Endodermal cell (in vitro differentiated cells): Measurements from ENCODE around the gene ERGIC1. TPM values are rescaled to one million over a fixed set of nuclear protein-coding genes. Genes with fewer than 3 reads are reported as not detected.
A peak's percentile ranks its signal among the peaks of the same experiment; 100 is the strongest.

Experiments
- DNase-seq: peaks from one replicate; pipeline ENCODE4 v3.0.0-alpha.2; 2017
- H3K27ac ChIP-seq: 2 replicates; pipeline ENCODE4 v1.5.1; 2013; ENCODE audit warnings: mild to moderate bottlenecking, low read depth, low read length, moderate library complexity
- H3K27me3 ChIP-seq: 2 replicates; pipeline ENCODE4 v1.6.1; 2013; ENCODE audit warnings: mild to moderate bottlenecking, low read length, moderate library complexity; ENCODE audit not compliant: insufficient read depth, control insufficient read depth, poor library complexity, severe bottlenecking
- H3K36me3 ChIP-seq: 2 replicates; pipeline ENCODE4 v1.7.0; 2013; ENCODE audit warnings: mild to moderate bottlenecking, low read length, moderate library complexity; ENCODE audit not compliant: control insufficient read depth, insufficient read depth
- H3K4me1 ChIP-seq: one replicate; pipeline ENCODE4 v1.7.0; 2013; ENCODE audit warnings: low read length; ENCODE audit not compliant: control insufficient read depth, insufficient read depth
- H3K4me3 ChIP-seq: 2 replicates; pipeline ENCODE4 v1.5.1; 2013; ENCODE audit warnings: mild to moderate bottlenecking, low read length, moderate library complexity
- H3K9ac ChIP-seq: 2 replicates; pipeline ENCODE4 v1.6.1; 2013; ENCODE audit warnings: mild to moderate bottlenecking, low read length, moderate library complexity; ENCODE audit not compliant: poor library complexity, severe bottlenecking; ENCODE audit errors: extremely low read depth
- H3K9me3 ChIP-seq: 2 replicates; pipeline ENCODE4 v1.6.1; 2013; ENCODE audit warnings: mild to moderate bottlenecking, low read length, moderate library complexity; ENCODE audit not compliant: control insufficient read depth
- H3K27ac Mint-ChIP-seq: 2 replicates; pipeline ENCODE4 v1.8.0; 2020; ENCODE audit warnings: mixed read lengths
- H3K27me3 Mint-ChIP-seq: 2 replicates; pipeline ENCODE4 v1.8.0; 2021; ENCODE audit warnings: mild to moderate bottlenecking, mixed read lengths; ENCODE audit not compliant: insufficient read depth
- H3K36me3 Mint-ChIP-seq: 2 replicates; pipeline ENCODE4 v1.8.0; 2020; ENCODE audit warnings: low read depth, mixed read lengths
- H3K4me1 Mint-ChIP-seq: 2 replicates; pipeline ENCODE4 v1.8.0; 2020; ENCODE audit warnings: mixed read lengths
- H3K4me3 Mint-ChIP-seq: 2 replicates; pipeline ENCODE4 v1.8.0; 2020; ENCODE audit warnings: mild to moderate bottlenecking, moderate library complexity, mixed read lengths
- H3K9me3 Mint-ChIP-seq: 2 replicates; pipeline ENCODE4 v1.8.0; 2020; ENCODE audit warnings: mild to moderate bottlenecking, mixed read lengths
- WGBS, 2 experiments: methylation state at CpG; one replicate each; pipeline versions ENCODE4 v1.1.5 to v1.1.7; 2013; ENCODE audit warnings: missing lambda C conversion rate in 2 of 2, mixed read lengths in 1 of 2; ENCODE audit not compliant: insufficient coverage in 1 of 2, insufficient read length in 1 of 2; 5-methylcytosine and 5-hydroxymethylcytosine counted together
- total RNA-seq, 2 donors: library from RNA; stranded (reverse); fragmentation: NEBNext Ultra II Directional in 1 of 2; extraction: Animal tissue kit (Norgen Biotek cat#: 25700) in 1 of 2; gene quantifications; 2 replicates in 1 of 2; 3 replicates in 1 of 2; pipeline ENCODE4 v1.2.1, GENCODE V29; 2021
- TF ChIP-seq, protein P1 (sequence below): fragments of 200-600 bp; sonication (generic); conservative IDR thresholded peaks from 2 replicates; pipeline ENCODE4 v1.5.0; 2021; ENCODE audit warnings: antibody characterized with exemption, mild to moderate bottlenecking

ERGIC1 gene
- total RNA-seq, 2 donors from 2014 or later = 81.9 to 94.8 TPM

DNA sequence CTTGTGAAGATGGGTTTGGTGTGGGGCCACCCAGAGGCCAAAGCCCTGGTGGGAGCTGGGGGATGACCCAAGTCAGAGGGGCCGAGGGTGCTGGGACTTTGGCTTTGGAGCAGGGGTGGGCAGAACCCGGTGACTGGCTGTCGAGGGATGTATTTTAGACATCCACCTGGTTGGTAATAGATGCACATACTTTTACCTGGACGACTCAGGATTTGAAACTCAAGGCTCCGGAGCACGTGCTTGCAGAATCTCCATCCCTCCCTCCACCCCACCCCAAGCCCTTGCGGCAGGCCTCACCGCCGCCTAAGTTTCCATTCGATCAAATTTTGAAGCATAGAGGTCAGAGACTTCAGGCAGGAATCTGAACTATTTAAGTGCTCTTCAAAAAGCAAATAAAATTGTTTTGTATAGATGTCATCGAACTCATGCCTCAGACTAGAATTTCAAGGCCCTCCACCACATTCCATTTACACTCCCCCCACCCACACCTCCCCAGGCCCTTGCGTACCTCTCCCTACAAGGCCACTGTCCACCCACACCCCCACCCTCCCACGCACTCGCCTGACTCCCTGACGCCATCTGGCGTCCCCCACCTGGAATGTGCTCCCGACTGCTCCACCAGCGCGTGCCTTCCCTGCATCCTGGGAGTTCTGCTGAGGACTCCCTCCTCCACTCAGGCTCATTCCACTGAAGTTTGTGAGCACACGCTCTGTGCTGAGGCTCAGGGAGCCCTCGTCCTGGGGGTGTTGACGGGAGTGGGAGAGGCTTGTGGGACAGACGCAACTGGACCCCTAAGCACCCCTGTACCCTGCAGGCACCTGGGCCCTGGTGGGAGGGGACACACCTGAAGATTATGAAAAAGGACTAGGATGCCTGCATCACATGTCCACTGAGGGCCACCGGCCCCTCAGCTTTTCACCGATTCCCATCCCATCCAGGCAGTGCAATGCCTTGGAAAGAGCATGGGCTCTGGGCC is 68.7 kb downstream of the ERGIC1 start:
- Histone ChIP-seq H3K36me3 (peaks cover 40% of the 10 kb centered on the region), H3K4me1 (peaks cover 10% of the 10 kb centered on the region), H3K27me3 (no peaks in the 10 kb centered on the region), H3K9me3 (no peaks in the 10 kb centered on the region), H3K4me3 (no peak overlapping the region), H3K9ac (no peak overlapping the region), H3K27ac (peak overlapping the region; percentile 17)
- Mint-ChIP-seq H3K4me3 (no peak overlapping the region), H3K36me3 (peaks cover 33% of the 10 kb centered on the region), H3K4me1 (peaks cover 30% of the 10 kb centered on the region), H3K27ac (peak overlapping the region; percentile 86), H3K27me3 (peaks cover 1% of the 10 kb centered on the region), H3K9me3 (no peaks in the 10 kb centered on the region)
- WGBS, 2 experiments = 79% methylated on average over 13 to 25 of the region's 25 CpGs
- peak; percentile 81 for DNase-seq
- TF ChIP-seq, protein P1, sequence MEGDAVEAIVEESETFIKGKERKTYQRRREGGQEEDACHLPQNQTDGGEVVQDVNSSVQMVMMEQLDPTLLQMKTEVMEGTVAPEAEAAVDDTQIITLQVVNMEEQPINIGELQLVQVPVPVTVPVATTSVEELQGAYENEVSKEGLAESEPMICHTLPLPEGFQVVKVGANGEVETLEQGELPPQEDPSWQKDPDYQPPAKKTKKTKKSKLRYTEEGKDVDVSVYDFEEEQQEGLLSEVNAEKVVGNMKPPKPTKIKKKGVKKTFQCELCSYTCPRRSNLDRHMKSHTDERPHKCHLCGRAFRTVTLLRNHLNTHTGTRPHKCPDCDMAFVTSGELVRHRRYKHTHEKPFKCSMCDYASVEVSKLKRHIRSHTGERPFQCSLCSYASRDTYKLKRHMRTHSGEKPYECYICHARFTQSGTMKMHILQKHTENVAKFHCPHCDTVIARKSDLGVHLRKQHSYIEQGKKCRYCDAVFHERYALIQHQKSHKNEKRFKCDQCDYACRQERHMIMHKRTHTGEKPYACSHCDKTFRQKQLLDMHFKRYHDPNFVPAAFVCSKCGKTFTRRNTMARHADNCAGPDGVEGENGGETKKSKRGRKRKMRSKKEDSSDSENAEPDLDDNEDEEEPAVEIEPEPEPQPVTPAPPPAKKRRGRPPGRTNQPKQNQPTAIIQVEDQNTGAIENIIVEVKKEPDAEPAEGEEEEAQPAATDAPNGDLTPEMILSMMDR = peak; percentile 69

DNA sequence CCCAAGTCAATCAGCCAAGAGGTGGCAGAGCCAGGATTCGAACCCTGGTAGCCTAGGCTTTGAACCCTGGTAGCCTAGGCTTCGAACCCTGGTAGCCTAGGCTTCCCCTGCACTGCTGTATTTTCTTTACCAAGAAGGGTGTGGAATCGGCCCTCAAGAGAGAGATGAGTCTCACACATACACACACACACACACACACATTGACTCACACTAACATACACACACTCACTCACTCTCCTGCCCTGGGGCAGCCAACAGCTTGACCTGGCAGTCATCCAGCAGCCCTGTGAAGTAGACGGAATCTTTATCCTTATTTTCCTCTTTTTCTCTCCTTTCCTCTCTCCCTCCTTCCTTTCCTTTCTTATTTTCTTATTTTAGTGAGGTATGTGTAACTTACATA is 69.7 kb downstream of the ERGIC1 start:
- H3K9me3 ChIP-seq = no peaks in the 10 kb centered on the region
- H3K4me3 Mint-ChIP-seq = no peak overlapping the region
- H3K27me3 ChIP-seq = no peaks in the 10 kb centered on the region
- no peak for DNase-seq
- H3K9ac ChIP-seq = no peak overlapping the region
- peaks cover 26% of the 10 kb centered on the region for H3K36me3 Mint-ChIP-seq
- peaks cover 1% of the 10 kb centered on the region for H3K27me3 Mint-ChIP-seq
- no peak overlapping the region for H3K27ac Mint-ChIP-seq
- peaks cover 10% of the 10 kb centered on the region for H3K4me1 ChIP-seq
- 91 to 100% methylated on average over 1 to 4 of the region's 4 CpGs for WGBS, 2 experiments
- H3K27ac ChIP-seq = no peak overlapping the region
- peaks cover 30% of the 10 kb centered on the region for H3K36me3 ChIP-seq
- no peak overlapping the region for H3K4me3 ChIP-seq
- H3K4me1 Mint-ChIP-seq = peaks cover 28% of the 10 kb centered on the region
- no peaks in the 10 kb centered on the region for H3K9me3 Mint-ChIP-seq
- TF ChIP-seq, protein P1 = no peak

DNA sequence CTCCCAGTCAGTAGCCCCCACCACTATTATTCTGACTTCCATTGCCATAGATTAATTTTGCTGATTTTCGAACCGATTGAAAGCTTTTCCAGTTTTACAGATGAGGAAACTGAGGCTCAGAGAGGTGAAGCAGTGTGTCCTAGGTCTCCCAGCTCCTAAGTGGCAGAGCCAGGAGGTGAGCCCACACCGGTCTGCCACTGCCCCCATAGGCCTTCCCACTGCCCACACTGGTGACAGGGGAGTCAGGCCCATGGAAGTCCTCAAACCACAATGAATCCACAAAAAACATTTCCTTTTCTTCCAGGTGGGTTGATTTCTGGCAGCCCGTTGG is 70.2 kb downstream of the ERGIC1 start:
- H3K4me1 Mint-ChIP-seq = peaks cover 28% of the 10 kb centered on the region
- H3K27ac Mint-ChIP-seq = peak overlapping the region; percentile 87
- peaks cover 1% of the 10 kb centered on the region for H3K27me3 Mint-ChIP-seq
- Histone ChIP-seq H3K4me3 (no peak overlapping the region), H3K4me1 (peaks cover 10% of the 10 kb centered on the region), H3K36me3 (peaks cover 27% of the 10 kb centered on the region), H3K27me3 (no peaks in the 10 kb centered on the region), H3K9ac (peak overlapping the region; percentile 20), H3K9me3 (no peaks in the 10 kb centered on the region), H3K27ac (no peak overlapping the region)
- peaks cover 23% of the 10 kb centered on the region for H3K36me3 Mint-ChIP-seq
- DNase-seq = no peak
- WGBS, 2 experiments = 89 to 100% methylated on average over 3 to 4 of the region's 4 CpGs
- no peaks in the 10 kb centered on the region for H3K9me3 Mint-ChIP-seq
- TF ChIP-seq, protein P1 = no peak
- H3K4me3 Mint-ChIP-seq = no peak overlapping the region
